Caco-2 (cell line): ENCODE results near the gene SCN3B. TPM values are rescaled to one million over a fixed set of nuclear protein-coding genes. Genes with fewer than 3 reads are reported as not detected.

Source experiments
- Bru-seq: library from RNA; stranded (reverse); fragments of 400-500 nt; gene quantifications from one replicate; lab custom pipeline; 2021; lab: Mats Ljungman, UMichigan
- BruChase-seq, 2 experiments: library from RNA; stranded (reverse); fragments of 400-500 nt; gene quantifications; one replicate each; lab custom pipeline; 2021; lab: Mats Ljungman, UMichigan
- BruUV-seq: library from RNA; stranded (reverse); fragments of 400-500 nt; replicated peaks from 2 replicates; lab custom pipeline; 2021; lab: Mats Ljungman, UMichigan
- CTCF ChIA-PET: fragments of 300-600 bp; sonication (Branson Sonifier 250); formaldehyde crosslinking; loops from one replicate; lab custom pipeline; 2022; ENCODE audit warnings: antibody characterized with exemption; lab: Charles Lee
- POLR2A ChIA-PET: fragments of 300-600 bp; sonication (Branson Sonifier 250); formaldehyde crosslinking; loops from one replicate; lab custom pipeline; 2022; ENCODE audit warnings: antibody characterized with exemption; lab: Charles Lee
- DNase-seq, 2 experiments: peaks; one replicate each; pipeline versions ENCODE4 v3.0.0 to v3.0.0-alpha.2; 2020 to 2022
- H3K27me3 ChIP-seq: replicated peaks from 2 replicates; pipeline ENCODE4 v1.6.0; 2011; ENCODE audit warnings: low read length; ENCODE audit not compliant: control insufficient read depth, insufficient read depth
- H3K36me3 ChIP-seq: 2 replicates; pipeline ENCODE4 v1.5.1; 2011; ENCODE audit warnings: low read length; ENCODE audit not compliant: control insufficient read depth, insufficient read depth
- H3K4me1 ChIP-seq: fragments of 250-450 bp; sonication (Bioruptor Pico); 2 replicates; pipeline ENCODE4 v1.5.1; 2020; ENCODE audit warnings: mild to moderate bottlenecking
- H3K4me3 ChIP-seq: 2 replicates; pipeline ENCODE4 v1.5.1; 2011; ENCODE audit warnings: low read depth, mild to moderate bottlenecking, control low read depth, low read length
- H3K9me3 ChIP-seq: fragments of 250-450 bp; sonication (Bioruptor Pico); 2 replicates; pipeline ENCODE4 v1.5.1; 2020; ENCODE audit warnings: mild to moderate bottlenecking, moderate library complexity
- H3K27ac Mint-ChIP-seq: one replicate; pipeline ENCODE4 v1.8.0; 2022; ENCODE audit warnings: mixed read lengths; ENCODE audit not compliant: unreplicated experiment
- H3K27me3 Mint-ChIP-seq: one replicate; pipeline ENCODE4 v1.8.0; 2022; ENCODE audit warnings: mixed read lengths; ENCODE audit not compliant: insufficient read depth, unreplicated experiment
- H3K36me3 Mint-ChIP-seq: one replicate; pipeline ENCODE4 v1.8.0; 2022; ENCODE audit warnings: mild to moderate bottlenecking, mixed read lengths; ENCODE audit not compliant: insufficient read depth, unreplicated experiment
- H3K4me1 Mint-ChIP-seq: one replicate; pipeline ENCODE4 v1.8.0; 2022; ENCODE audit warnings: low read depth, mixed read lengths; ENCODE audit not compliant: unreplicated experiment
- H3K4me3 Mint-ChIP-seq: one replicate; pipeline ENCODE4 v1.8.0; 2022; ENCODE audit warnings: mild to moderate bottlenecking, moderate library complexity, mixed read lengths; ENCODE audit not compliant: unreplicated experiment
- H3K9me3 Mint-ChIP-seq: one replicate; pipeline ENCODE4 v1.8.0; 2022; ENCODE audit warnings: mixed read lengths; ENCODE audit not compliant: unreplicated experiment
- CTCF ChIP-seq, 2 experiments: fragments of 200-600 bp in 1 of 2; IDR thresholded peaks; 1 replicate in 1 of 2; 2 replicates in 1 of 2; pipeline versions ENCODE4 v1.5.1 to v1.8.0; 2011 to 2022; ENCODE audit warnings: antibody characterized with exemption in 1 of 2, control low read depth in 1 of 2, inconsistent platforms in 1 of 2, low read depth in 1 of 2, low read length in 1 of 2, mild to moderate bottlenecking in 1 of 2, moderate library complexity in 1 of 2; ENCODE audit not compliant: insufficient read depth in 1 of 2, severe bottlenecking in 1 of 2, unreplicated experiment in 1 of 2
- intact Hi-C: fragments of 100-400 bp; cut with micrococcal nuclease; formaldehyde crosslinking; loops from one replicate; pipeline ENCODE4 v1.10.0; 2022; ENCODE audit not compliant: unreplicated experiment
- long read RNA-seq: library from polyadenylated mRNA; stranded (forward); transcript quantifications from one replicate; pipeline ENCODE4 v2.0.0, GENCODE V29; 2022
- total RNA-seq: library from RNA; stranded (reverse); gene quantifications from 2 replicates; pipeline ENCODE4 v1.2.3, GENCODE V29; 2022

The SCN3B gene
- total RNA-seq, result 0.77 and 0.82 TPM in 2 replicates
- percentile 29 among the genes with signal in this experiment for Bru-seq, nascent RNA
- percentile 34 among the genes with signal in this experiment for BruChase-seq, experiment 1, labeled RNA remaining after a 2-hour chase
- BruChase-seq, experiment 2, labeled RNA remaining after a 6-hour chase, result percentile 42 among the genes with signal in this experiment
- long read RNA-seq, result 0 reads

- BruUV-seq, result no TSS peak
- CTCF ChIA-PET, result interaction anchor here (0.7 to 2.1 kb wide), 3 partner anchors 53 to 164 kb away, joined by 3 to 21 read pairs (median 4); no protein-coding TSS in a partner anchor
These were observed at the start of gene SCN3B for GRCh38 chr11:123654566-123655081. SCN3B (minus strand) TSS chr11:123654624; CDS start chr11:123653801, 823 bp downstream.

GRCh38 chr11:123702696-123703095, 48.3 kb upstream of the SCN3B start:
- peaks cover 4% of the 10 kb centered on the region; the same call in 1 of the 2 replicates for H3K4me1 ChIP-seq
- H3K36me3 Mint-ChIP-seq, result no peaks in the 10 kb centered on the region
- ChIA-PET POLR2A (no interaction called here), CTCF (interaction anchor here (0.9 kb wide), 1 partner anchor 123 kb away, joined by 4 read pairs; no protein-coding TSS in a partner anchor)
- no peak overlapping the region for H3K27ac Mint-ChIP-seq
- no peak for DNase-seq
- H3K9me3 Mint-ChIP-seq, result no peaks in the 10 kb centered on the region
- no peaks in the 10 kb centered on the region for H3K9me3 ChIP-seq
- intact Hi-C loops, result no loop called here
- no TSS peak for BruUV-seq
- peaks cover 1% of the 10 kb centered on the region; the same call in 1 of the 2 replicates for H3K27me3 ChIP-seq
- no peak for TF ChIP-seq CTCF (IDR thresholded peaks at IDR 0.05; ENCODE audit: insufficient read depth in 1 of 2, low read depth in 1 of 2, low read length in 1 of 2, severe bottlenecking in 1 of 2, unreplicated experiment in 1 of 2)
- H3K4me3 Mint-ChIP-seq, result no peak overlapping the region
- peaks cover 5% of the 10 kb centered on the region for H3K4me1 Mint-ChIP-seq
- H3K36me3 ChIP-seq, result no peaks in the 10 kb centered on the region
- H3K27me3 Mint-ChIP-seq, result peaks cover 9% of the 10 kb centered on the region
- H3K4me3 ChIP-seq, result no peak overlapping the region

More at GRCh38 chr11:123654566-123655081, at the start of gene SCN3B:
- peak; percentile 90 to 92 for DNase-seq
- no peaks in the 10 kb centered on the region for H3K36me3 ChIP-seq
- H3K27me3 Mint-ChIP-seq, result peaks cover 35% of the 10 kb centered on the region
- H3K9me3 ChIP-seq, result no peaks in the 10 kb centered on the region
- peak within 1 kb of the TSS; percentile 61 for H3K4me3 ChIP-seq
- POLR2A ChIA-PET, result no interaction called here
- no peak within 1 kb of the TSS for H3K27ac Mint-ChIP-seq
- no peaks in the 10 kb centered on the region; the same call in 1 of the 2 replicates for H3K4me1 ChIP-seq
- no peaks in the 10 kb centered on the region for H3K9me3 Mint-ChIP-seq
- no peak for TF ChIP-seq CTCF (IDR thresholded peaks at IDR 0.05; ENCODE audit: insufficient read depth in 1 of 2, low read depth in 1 of 2, low read length in 1 of 2, severe bottlenecking in 1 of 2, unreplicated experiment in 1 of 2)
- 0 out of 2 replicates have a peak, but pooled peaks cover 1% of the 10 kb centered on the region for H3K27me3 ChIP-seq
- intact Hi-C loops, result loop anchor here (1.0 kb wide), 2 partner anchors 20 to 53 kb away; no protein-coding TSS in a partner anchor
- H3K4me3 Mint-ChIP-seq, result peak within 1 kb of the TSS; percentile 66
- no peaks in the 10 kb centered on the region for H3K4me1 Mint-ChIP-seq
- no peaks in the 10 kb centered on the region for H3K36me3 Mint-ChIP-seq

GRCh38 chr11:123702139-123702538, 47.7 kb upstream of the SCN3B start:
- H3K9me3 Mint-ChIP-seq, result no peaks in the 10 kb centered on the region
- H3K4me1 Mint-ChIP-seq, result no peaks in the 10 kb centered on the region
- intact Hi-C loops, result no loop called here
- ChIA-PET POLR2A (no interaction called here), CTCF (no interaction called here)
- Histone ChIP-seq H3K27me3 (peaks cover 1% of the 10 kb centered on the region; the same call in 1 of the 2 replicates), H3K9me3 (no peaks in the 10 kb centered on the region), H3K4me1 (peaks cover 4% of the 10 kb centered on the region; the same call in 1 of the 2 replicates), H3K4me3 (no peak overlapping the region), H3K36me3 (no peaks in the 10 kb centered on the region)
- peaks cover 15% of the 10 kb centered on the region for H3K27me3 Mint-ChIP-seq
- no peak for DNase-seq
- H3K4me3 Mint-ChIP-seq, result no peak overlapping the region
- H3K27ac Mint-ChIP-seq, result no peak overlapping the region
- TF ChIP-seq CTCF (IDR thresholded peaks at IDR 0.05; ENCODE audit: insufficient read depth in 1 of 2, low read depth in 1 of 2, low read length in 1 of 2, severe bottlenecking in 1 of 2, unreplicated experiment in 1 of 2), result no peak
- no TSS peak for BruUV-seq
- H3K36me3 Mint-ChIP-seq, result no peaks in the 10 kb centered on the region
